DND-41 (cell line): ENCODE data around the gene TRA2A.

Source experiments
- ATAC-seq: fragments of 200-7000 bp; cut with Tn5 transposase; 3 replicates; pipeline ENCODE4 v1.9.1; 2021; ENCODE audit warnings: low read depth; ENCODE audit not compliant: insufficient read depth
- DNase-seq: peaks from one replicate; pipeline ENCODE4 v3.0.0-alpha.2; 2020
- H2AFZ ChIP-seq: 2 replicates; pipeline ENCODE4 v1.6.0; 2012; ENCODE audit warnings: low read depth, low read length
- H3K27ac ChIP-seq: 2 replicates; pipeline ENCODE4 v1.5.1; 2012; ENCODE audit warnings: low read length, inconsistent platforms
- H3K27me3 ChIP-seq: fragments of 200-600 bp; sonication (generic); 2 replicates; pipeline ENCODE4 v1.6.0; 2012; ENCODE audit warnings: low read length, mild to moderate bottlenecking, inconsistent platforms; ENCODE audit not compliant: insufficient read depth, poor library complexity
- H3K36me3 ChIP-seq: 2 replicates; pipeline ENCODE4 v1.5.1; 2012; ENCODE audit warnings: low read length, inconsistent platforms; ENCODE audit not compliant: insufficient read depth
- H3K4me1 ChIP-seq: 2 replicates; pipeline ENCODE4 v1.5.1; 2012; ENCODE audit warnings: mild to moderate bottlenecking, low read length; ENCODE audit not compliant: insufficient read depth
- H3K4me2 ChIP-seq: 2 replicates; pipeline ENCODE4 v1.6.0; 2012; ENCODE audit warnings: mild to moderate bottlenecking, moderate library complexity, low read length, inconsistent platforms; ENCODE audit not compliant: insufficient read depth
- H3K4me3 ChIP-seq, 2 experiments: fragments of 200-600 bp in 1 of 2; shearing (Covaris generic) in 1 of 2; 2 replicates each; pipeline ENCODE4 v1.5.1; 2012 to 2016; ENCODE audit warnings: inconsistent platforms in 2 of 2, low read length in 2 of 2, mild to moderate bottlenecking in 2 of 2, low read depth in 1 of 2, moderate library complexity in 1 of 2
- H3K79me2 ChIP-seq: 2 replicates; pipeline ENCODE4 v1.6.0; 2012; ENCODE audit warnings: low read length, inconsistent platforms; ENCODE audit not compliant: insufficient read depth
- H3K9ac ChIP-seq: 2 replicates; pipeline ENCODE4 v1.6.0; 2012; ENCODE audit warnings: low read depth, mild to moderate bottlenecking, inconsistent platforms, low read length, moderate library complexity
- H3K9me3 ChIP-seq: 2 replicates; pipeline ENCODE4 v1.5.1; 2012; ENCODE audit warnings: low read length, moderate library complexity, mild to moderate bottlenecking, inconsistent platforms; ENCODE audit not compliant: insufficient read depth, severe bottlenecking
- H4K20me1 ChIP-seq: 2 replicates; pipeline ENCODE4 v1.6.0; 2012; ENCODE audit warnings: low read length; ENCODE audit not compliant: insufficient read depth
- EZH2 ChIP-seq: IDR thresholded peaks from 3 replicates; pipeline ENCODE4 v1.6.1; 2012; ENCODE audit warnings: borderline replicate concordance, low read depth, mild to moderate bottlenecking, moderate library complexity, low read length, inconsistent platforms; ENCODE audit not compliant: severe bottlenecking
- TF ChIP-seq, protein P1 (sequence below): IDR thresholded peaks from 2 replicates; pipeline ENCODE4 v1.5.1; 2012; ENCODE audit warnings: borderline replicate concordance, low read length, moderate library complexity, mild to moderate bottlenecking; ENCODE audit not compliant: poor library complexity, severe bottlenecking; ENCODE audit errors: extremely low read depth

TRA2A gene

DNA sequence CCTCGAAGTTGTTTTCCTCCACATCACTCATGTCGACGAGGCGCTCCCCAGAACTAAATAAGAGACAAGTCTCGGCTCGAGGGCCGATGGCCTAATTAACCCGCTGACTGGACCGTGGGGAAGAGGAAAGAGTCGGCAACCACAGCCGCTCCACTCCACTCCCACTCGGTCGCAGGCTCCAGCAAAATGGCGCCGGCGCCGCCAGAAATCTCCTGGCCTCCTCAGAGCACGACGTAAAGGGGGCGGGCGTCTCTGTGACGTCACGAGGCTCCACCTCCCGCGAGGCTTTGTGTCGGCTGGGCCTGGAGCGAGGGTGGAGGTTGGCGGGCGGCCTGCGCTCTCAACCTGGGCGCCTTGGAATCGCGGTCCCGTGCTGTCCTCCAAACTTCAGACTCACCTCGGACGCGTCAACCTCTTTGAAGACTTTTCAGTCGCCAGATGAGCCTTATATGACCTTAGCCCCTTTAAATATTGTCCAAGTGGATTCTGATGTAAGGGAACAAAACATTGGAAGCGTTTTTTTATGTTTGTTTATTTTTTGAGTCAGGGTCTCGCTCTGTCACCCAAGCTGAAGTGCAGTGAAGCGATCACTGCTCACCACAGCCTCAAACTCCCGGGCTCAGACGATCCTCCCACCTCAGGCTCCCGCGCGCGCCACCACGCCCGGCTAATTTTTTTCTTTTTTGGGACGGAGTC, at the start of gene TRA2A:
TSS of gene TRA2A (minus strand) at position 188 of the 696 bp plus-strand sequence. CDS start at position 31, 157 bp downstream.
- Histone ChIP-seq H3K4me1 (peaks cover 42% of the 10 kb centered on the region), H2AFZ (peak within 1 kb of the TSS; percentile 91), H3K27ac (peak within 1 kb of the TSS; percentile 98), H3K4me3 (peak within 1 kb of the TSS; percentile 78 to 98), H4K20me1 (peaks cover 42% of the 10 kb centered on the region), H3K9me3 (no peaks in the 10 kb centered on the region), H3K4me2 (peak within 1 kb of the TSS; percentile 64), H3K36me3 (peaks cover 15% of the 10 kb centered on the region; the same call in 1 of the 2 replicates), H3K79me2 (peaks cover 53% of the 10 kb centered on the region), H3K9ac (peak within 1 kb of the TSS; percentile 98), H3K27me3 (no peaks in the 10 kb centered on the region)
- ATAC-seq = peak; percentile 90
- DNase-seq = peak; percentile 97
- TF ChIP-seq, protein P1, sequence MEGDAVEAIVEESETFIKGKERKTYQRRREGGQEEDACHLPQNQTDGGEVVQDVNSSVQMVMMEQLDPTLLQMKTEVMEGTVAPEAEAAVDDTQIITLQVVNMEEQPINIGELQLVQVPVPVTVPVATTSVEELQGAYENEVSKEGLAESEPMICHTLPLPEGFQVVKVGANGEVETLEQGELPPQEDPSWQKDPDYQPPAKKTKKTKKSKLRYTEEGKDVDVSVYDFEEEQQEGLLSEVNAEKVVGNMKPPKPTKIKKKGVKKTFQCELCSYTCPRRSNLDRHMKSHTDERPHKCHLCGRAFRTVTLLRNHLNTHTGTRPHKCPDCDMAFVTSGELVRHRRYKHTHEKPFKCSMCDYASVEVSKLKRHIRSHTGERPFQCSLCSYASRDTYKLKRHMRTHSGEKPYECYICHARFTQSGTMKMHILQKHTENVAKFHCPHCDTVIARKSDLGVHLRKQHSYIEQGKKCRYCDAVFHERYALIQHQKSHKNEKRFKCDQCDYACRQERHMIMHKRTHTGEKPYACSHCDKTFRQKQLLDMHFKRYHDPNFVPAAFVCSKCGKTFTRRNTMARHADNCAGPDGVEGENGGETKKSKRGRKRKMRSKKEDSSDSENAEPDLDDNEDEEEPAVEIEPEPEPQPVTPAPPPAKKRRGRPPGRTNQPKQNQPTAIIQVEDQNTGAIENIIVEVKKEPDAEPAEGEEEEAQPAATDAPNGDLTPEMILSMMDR = no peak
- no peak for TF ChIP-seq EZH2

GRCh38 chr7:23570592-23571200, 38.9 kb upstream of the TRA2A start:
- no peaks in the 10 kb centered on the region for H3K27me3 ChIP-seq
- no peaks in the 10 kb centered on the region for H3K36me3 ChIP-seq
- TF ChIP-seq, protein P1 = peak; percentile 90
- no peak for TF ChIP-seq EZH2
- no peak overlapping the region for H3K9ac ChIP-seq
- H3K4me3 ChIP-seq = no peak overlapping the region
- no peaks in the 10 kb centered on the region for H3K79me2 ChIP-seq
- H3K4me2 ChIP-seq = no peak overlapping the region
- H3K4me1 ChIP-seq = no peaks in the 10 kb centered on the region
- no peak overlapping the region for H3K27ac ChIP-seq
- no peak overlapping the region for H2AFZ ChIP-seq
- peak; percentile 88 for ATAC-seq
- H3K9me3 ChIP-seq = no peaks in the 10 kb centered on the region
- DNase-seq = peak; percentile 68
- H4K20me1 ChIP-seq = no peaks in the 10 kb centered on the region

DNA sequence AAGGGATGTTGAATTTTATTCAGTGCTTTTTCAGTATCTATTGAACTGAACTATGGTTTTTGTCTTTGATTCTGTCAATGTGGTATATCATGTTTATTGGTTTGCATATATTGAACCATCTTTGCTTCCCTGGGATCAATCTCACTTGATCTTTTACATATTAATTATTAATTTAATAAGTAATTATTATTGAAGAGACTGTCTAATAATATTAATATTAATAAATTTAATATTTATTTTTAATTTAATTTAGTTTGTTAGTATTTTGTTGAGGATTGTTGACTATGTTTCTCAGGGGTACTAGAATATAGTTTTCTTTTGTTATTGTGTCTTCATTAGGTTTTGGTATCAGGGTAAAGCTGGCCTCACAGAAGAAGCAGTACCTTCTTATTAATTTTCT, 26.5 kb upstream of the TRA2A start:
- H4K20me1 ChIP-seq = no peaks in the 10 kb centered on the region
- no peak overlapping the region for H3K9ac ChIP-seq
- H3K27me3 ChIP-seq = peaks cover 12% of the 10 kb centered on the region
- H3K4me2 ChIP-seq = no peak overlapping the region
- H3K79me2 ChIP-seq = no peaks in the 10 kb centered on the region
- no peaks in the 10 kb centered on the region for H3K9me3 ChIP-seq
- no peaks in the 10 kb centered on the region for H3K36me3 ChIP-seq
- no peak overlapping the region for H3K4me3 ChIP-seq
- H3K27ac ChIP-seq = no peak overlapping the region
- H2AFZ ChIP-seq = no peak overlapping the region
- no peaks in the 10 kb centered on the region for H3K4me1 ChIP-seq
- no peak for DNase-seq
- no peak for ATAC-seq
- no peak for TF ChIP-seq EZH2
- TF ChIP-seq, protein P1 = no peak
